DND-41 (cell line): Measurements from ENCODE around the gene BRMS1.
A peak's percentile ranks its signal among the peaks of the same experiment; 100 is the strongest.

Experiments used
- EZH2 ChIP-seq: IDR thresholded peaks from 3 replicates; pipeline ENCODE4 v1.6.1; 2012; ENCODE audit warnings: borderline replicate concordance, low read depth, mild to moderate bottlenecking, moderate library complexity, low read length, inconsistent platforms; ENCODE audit not compliant: severe bottlenecking
- TF ChIP-seq, protein P1 (sequence below): IDR thresholded peaks from 2 replicates; pipeline ENCODE4 v1.5.1; 2012; ENCODE audit warnings: borderline replicate concordance, low read length, moderate library complexity, mild to moderate bottlenecking; ENCODE audit not compliant: poor library complexity, severe bottlenecking; ENCODE audit errors: extremely low read depth

GRCh38 chr11:66388780-66389386 lies 44.0 kb upstream of the BRMS1 start:
- TF ChIP-seq, protein P1, sequence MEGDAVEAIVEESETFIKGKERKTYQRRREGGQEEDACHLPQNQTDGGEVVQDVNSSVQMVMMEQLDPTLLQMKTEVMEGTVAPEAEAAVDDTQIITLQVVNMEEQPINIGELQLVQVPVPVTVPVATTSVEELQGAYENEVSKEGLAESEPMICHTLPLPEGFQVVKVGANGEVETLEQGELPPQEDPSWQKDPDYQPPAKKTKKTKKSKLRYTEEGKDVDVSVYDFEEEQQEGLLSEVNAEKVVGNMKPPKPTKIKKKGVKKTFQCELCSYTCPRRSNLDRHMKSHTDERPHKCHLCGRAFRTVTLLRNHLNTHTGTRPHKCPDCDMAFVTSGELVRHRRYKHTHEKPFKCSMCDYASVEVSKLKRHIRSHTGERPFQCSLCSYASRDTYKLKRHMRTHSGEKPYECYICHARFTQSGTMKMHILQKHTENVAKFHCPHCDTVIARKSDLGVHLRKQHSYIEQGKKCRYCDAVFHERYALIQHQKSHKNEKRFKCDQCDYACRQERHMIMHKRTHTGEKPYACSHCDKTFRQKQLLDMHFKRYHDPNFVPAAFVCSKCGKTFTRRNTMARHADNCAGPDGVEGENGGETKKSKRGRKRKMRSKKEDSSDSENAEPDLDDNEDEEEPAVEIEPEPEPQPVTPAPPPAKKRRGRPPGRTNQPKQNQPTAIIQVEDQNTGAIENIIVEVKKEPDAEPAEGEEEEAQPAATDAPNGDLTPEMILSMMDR, result peak; percentile 94
- no peak for TF ChIP-seq EZH2
